ENCODE measurements around the gene TRIOBP.

Gene TRIOBP

GRCh38 chr22:37659066-37659896 is 37.6 kb upstream of the TRIOBP start:
- Histone ChIP-seq H3K4me1 (ENCODE audit: insufficient read depth, poor library complexity, severe bottlenecking) (peaks cover 3% of the 10 kb centered on the region), H3K36me3 (ENCODE audit: low read depth) (no peaks in the 10 kb centered on the region), H3K27ac (ENCODE audit: poor library complexity, severe bottlenecking) (peak overlapping the region; percentile 37), H3K9me3 (ENCODE audit: severe bottlenecking) (no peaks in the 10 kb centered on the region), H3K27me3 (ENCODE audit: insufficient read depth, poor library complexity, severe bottlenecking) (no peaks in the 10 kb centered on the region), H3K4me3 (ENCODE audit: severe bottlenecking) (peak overlapping the region; percentile 74)
- no peak for ATAC-seq (ENCODE audit: low read depth)
- no peak for DNase-seq (ENCODE audit: low spot score)
- no peak for TF ChIP-seq CTCF (IDR thresholded peaks at IDR 0.05; ENCODE audit: poor library complexity, severe bottlenecking)

- peak overlapping the region; percentile 74 for H3K4me3 ChIP-seq (ENCODE audit: severe bottlenecking)
- no peak for DNase-seq (ENCODE audit: low spot score)
- H3K27ac ChIP-seq (ENCODE audit: poor library complexity, severe bottlenecking), result no peak overlapping the region
- H3K36me3 ChIP-seq (ENCODE audit: low read depth), result no peaks in the 10 kb centered on the region; the same call in 1 of the 2 replicates
- H3K4me1 ChIP-seq (ENCODE audit: insufficient read depth, poor library complexity, severe bottlenecking), result peaks cover 3% of the 10 kb centered on the region
- TF ChIP-seq CTCF (IDR thresholded peaks at IDR 0.05; ENCODE audit: poor library complexity, severe bottlenecking), result no peak
- no peaks in the 10 kb centered on the region for H3K27me3 ChIP-seq (ENCODE audit: insufficient read depth, poor library complexity, severe bottlenecking)
- H3K9me3 ChIP-seq (ENCODE audit: severe bottlenecking), result no peaks in the 10 kb centered on the region
- ATAC-seq (ENCODE audit: low read depth), result no peak
Measured at GRCh38 chr22:37659897-37660708, 36.7 kb upstream of the TRIOBP start.

GRCh38 chr22:37660709-37661045 is 36.2 kb upstream of the TRIOBP start:
- Histone ChIP-seq H3K27ac (ENCODE audit: poor library complexity, severe bottlenecking) (no peak overlapping the region), H3K27me3 (ENCODE audit: insufficient read depth, poor library complexity, severe bottlenecking) (no peaks in the 10 kb centered on the region), H3K9me3 (ENCODE audit: severe bottlenecking) (no peaks in the 10 kb centered on the region), H3K4me1 (ENCODE audit: insufficient read depth, poor library complexity, severe bottlenecking) (peaks cover 3% of the 10 kb centered on the region), H3K4me3 (ENCODE audit: severe bottlenecking) (no peak overlapping the region), H3K36me3 (ENCODE audit: low read depth) (no peaks in the 10 kb centered on the region; the same call in none of the 2 replicates)
- no peak for DNase-seq (ENCODE audit: low spot score)
- TF ChIP-seq CTCF (IDR thresholded peaks at IDR 0.05; ENCODE audit: poor library complexity, severe bottlenecking), result no peak
- no peak for ATAC-seq (ENCODE audit: low read depth)

GRCh38 chr22:37661160-37661924 is 35.5 kb upstream of the TRIOBP start:
- no peaks in the 10 kb centered on the region for H3K27me3 ChIP-seq (ENCODE audit: insufficient read depth, poor library complexity, severe bottlenecking)
- ATAC-seq (ENCODE audit: low read depth) (no peak), DNase-seq (ENCODE audit: low spot score) (no peak)
- H3K9me3 ChIP-seq (ENCODE audit: severe bottlenecking), result no peaks in the 10 kb centered on the region
- peaks cover 3% of the 10 kb centered on the region for H3K4me1 ChIP-seq (ENCODE audit: insufficient read depth, poor library complexity, severe bottlenecking)
- peaks cover 6% of the 10 kb centered on the region for H3K36me3 ChIP-seq (ENCODE audit: low read depth)
- peak; percentile 24 for TF ChIP-seq CTCF (IDR thresholded peaks at IDR 0.05; ENCODE audit: poor library complexity, severe bottlenecking)
- H3K4me3 ChIP-seq (ENCODE audit: severe bottlenecking), result no peak overlapping the region
- H3K27ac ChIP-seq (ENCODE audit: poor library complexity, severe bottlenecking), result no peak overlapping the region

Data from RWPE2 (cell line).